GM18517 (cell line): Measurements from ENCODE around the gene BEND6.
"Not testable (repeated sequence)": the region's sequence is repeated elsewhere in the genome, so short reads cannot be mapped to it uniquely, and the experiment has no call there.

Experiments used
- ATAC-seq: cut with Tn5 transposase; IDR thresholded peaks from one replicate; pipeline ENCODE4 v1.9.1; 2021; ENCODE audit warnings: mild to moderate bottlenecking, moderate library complexity; ENCODE audit not compliant: unreplicated experiment

Gene BEND6

GRCh38 chr6:56977192-56977591 is 22.3 kb downstream of the BEND6 start:
- no peak for ATAC-seq

GRCh38 chr6:56978530-56978929 is 23.6 kb downstream of the BEND6 start:
- no peak for ATAC-seq

- ATAC-seq, result no peak
Measured at GRCh38 chr6:56984361-56984760, 29.5 kb downstream of the BEND6 start.

- ATAC-seq, result no peak
Measured at GRCh38 chr6:56984884-56985283, 30.0 kb downstream of the BEND6 start.

GRCh38 chr6:56986611-56987010 is 31.7 kb downstream of the BEND6 start:
- no peak for ATAC-seq

GRCh38 chr6:56988145-56988544 is 33.2 kb downstream of the BEND6 start:
- ATAC-seq, result no peak

GRCh38 chr6:56992036-56992435 is 37.1 kb downstream of the BEND6 start:
- no peak for ATAC-seq

- ATAC-seq, result no peak
Measured at GRCh38 chr6:56992703-56993102, 37.8 kb downstream of the BEND6 start.

GRCh38 chr6:56995347-56995902 is 40.5 kb downstream of the BEND6 start:
- ATAC-seq, result no peak

- no peak for ATAC-seq
Measured at GRCh38 chr6:56996401-56996800, 41.5 kb downstream of the BEND6 start.

- ATAC-seq, result no peak
Measured at GRCh38 chr6:56999049-56999448, 44.1 kb downstream of the BEND6 start.

- ATAC-seq, result not testable (repeated sequence)
Measured at GRCh38 chr6:56999748-57000147, 44.8 kb downstream of the BEND6 start.

GRCh38 chr6:57002197-57002596 is 47.3 kb downstream of the BEND6 start:
- no peak for ATAC-seq

GRCh38 chr6:57004292-57004691 is 49.4 kb downstream of the BEND6 start:
- no peak for ATAC-seq

GRCh38 chr6:57006101-57006500 is 51.2 kb downstream of the BEND6 start:
- ATAC-seq, result no peak

- ATAC-seq, result not testable (repeated sequence)
Measured at GRCh38 chr6:57008069-57008468, 53.2 kb downstream of the BEND6 start.

GRCh38 chr6:57013521-57013926 is 58.6 kb downstream of the BEND6 start:
- no peak for ATAC-seq

- ATAC-seq, result no peak
Measured at GRCh38 chr6:57017069-57017468, 62.2 kb downstream of the BEND6 start.

- no peak for ATAC-seq
Measured at GRCh38 chr6:57017841-57018240, 62.9 kb downstream of the BEND6 start.

GRCh38 chr6:57019434-57019833 is 64.5 kb downstream of the BEND6 start:
- no peak for ATAC-seq

GRCh38 chr6:57021086-57021720 is 66.3 kb downstream of the BEND6 start:
- ATAC-seq, result peak; percentile 86

- no peak for ATAC-seq
Measured at GRCh38 chr6:57024321-57024720, 69.4 kb downstream of the BEND6 start.

GRCh38 chr6:57024775-57025174 is 69.9 kb downstream of the BEND6 start:
- ATAC-seq, result no peak
